GM19467 (cell line): ENCODE measurements around the gene DYNC1LI1.
A peak's percentile ranks its signal among the peaks of the same experiment; 100 is the strongest.

Experiments used
- ATAC-seq: cut with Tn5 transposase; IDR thresholded peaks from one replicate; pipeline ENCODE4 v1.9.1; 2021; ENCODE audit warnings: mild to moderate bottlenecking, moderate library complexity; ENCODE audit not compliant: unreplicated experiment

Gene DYNC1LI1

GRCh38 chr3:32570421-32571191 lies at the start of gene DYNC1LI1:
DYNC1LI1 (minus strand) TSS chr3:32570858; CDS start chr3:32570770, 88 bp downstream.
- ATAC-seq: peak; percentile 85

DNA sequence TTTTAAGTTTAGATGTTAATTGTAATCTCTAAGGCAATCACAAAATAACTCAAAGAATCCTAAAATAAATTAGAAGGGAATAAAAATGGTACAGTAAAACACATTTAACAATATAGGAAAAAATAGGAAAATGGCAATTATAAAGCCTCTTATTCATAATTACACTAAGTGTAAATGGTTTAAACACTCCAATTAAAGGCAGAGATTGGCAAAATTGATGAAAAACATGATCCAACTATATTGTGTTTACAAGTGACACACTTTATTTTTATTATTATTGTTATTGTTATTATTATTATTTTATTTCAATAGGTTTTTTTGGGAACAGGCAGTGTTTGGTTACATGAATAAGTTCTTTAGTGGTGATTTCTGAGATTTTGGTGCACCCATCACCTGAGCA lies 48.7 kb upstream of the DYNC1LI1 start:
- no peak for ATAC-seq

GRCh38 chr3:32616267-32616962 lies 45.8 kb upstream of the DYNC1LI1 start:
- no peak for ATAC-seq

- ATAC-seq: no peak
Measured at GRCh38 chr3:32614956-32615355, 44.3 kb upstream of the DYNC1LI1 start.

- ATAC-seq: no peak
Measured at GRCh38 chr3:32613183-32613582, 42.5 kb upstream of the DYNC1LI1 start.

- ATAC-seq: no peak
Measured at GRCh38 chr3:32612547-32612946, 41.9 kb upstream of the DYNC1LI1 start.

DNA sequence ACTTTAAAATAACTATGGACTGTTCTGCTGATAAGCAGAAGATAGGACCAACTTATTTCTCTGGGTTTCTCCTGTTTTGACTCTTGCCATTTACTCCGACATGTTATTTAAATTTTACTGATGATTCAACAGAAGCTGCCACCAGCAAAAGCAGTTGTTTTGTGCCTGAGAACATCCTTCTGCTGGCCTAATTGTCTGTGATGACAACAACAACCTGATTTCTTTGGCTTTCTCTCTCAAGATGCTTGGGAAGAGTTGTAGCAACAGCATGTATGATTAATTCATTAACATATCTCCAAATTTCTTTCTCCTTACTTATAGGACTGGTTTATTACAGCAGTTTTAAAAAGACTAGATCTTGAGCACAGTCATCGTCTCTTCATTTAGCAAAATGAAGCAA lies 36.9 kb upstream of the DYNC1LI1 start:
- ATAC-seq: no peak

DNA sequence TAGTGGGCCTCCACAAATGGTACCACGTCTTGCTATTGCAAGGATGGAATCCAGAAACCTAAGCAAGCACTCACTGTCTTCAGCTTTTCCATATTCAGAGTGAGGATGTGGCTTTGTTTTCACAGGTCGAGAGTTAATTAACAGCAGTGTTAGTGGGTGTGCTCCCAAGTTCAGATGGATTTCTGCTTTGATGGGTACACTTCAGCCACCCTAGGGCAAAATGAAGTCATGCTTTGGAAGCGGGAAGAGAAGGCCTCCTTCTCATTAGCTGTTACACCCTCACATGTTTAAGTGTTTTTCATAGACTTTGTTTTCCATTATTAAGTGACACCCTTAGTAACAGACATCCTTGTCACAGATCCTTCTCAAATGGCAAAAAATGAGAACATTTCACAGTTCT lies 36.3 kb upstream of the DYNC1LI1 start:
- no peak for ATAC-seq

DNA sequence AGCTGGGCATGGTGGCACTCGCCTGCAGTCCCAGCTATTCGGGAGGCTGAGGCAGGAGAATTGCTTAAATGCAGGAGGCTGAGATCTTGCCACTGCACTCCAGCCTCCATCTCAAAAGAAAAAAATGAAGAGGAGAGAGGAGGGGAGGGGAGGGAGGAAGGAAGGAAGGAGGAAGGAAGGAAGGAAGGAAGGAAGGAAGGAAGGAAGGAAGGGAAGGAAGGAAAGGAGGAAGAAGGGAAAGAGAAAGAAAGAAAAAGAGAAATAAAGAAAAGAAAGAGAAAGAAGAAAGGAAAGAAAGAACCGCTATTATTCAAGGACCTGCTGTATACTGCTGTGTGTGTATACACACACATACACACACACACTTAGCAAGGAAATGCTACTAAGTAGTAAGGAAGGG lies 35.6 kb upstream of the DYNC1LI1 start:
- ATAC-seq: no peak

DNA sequence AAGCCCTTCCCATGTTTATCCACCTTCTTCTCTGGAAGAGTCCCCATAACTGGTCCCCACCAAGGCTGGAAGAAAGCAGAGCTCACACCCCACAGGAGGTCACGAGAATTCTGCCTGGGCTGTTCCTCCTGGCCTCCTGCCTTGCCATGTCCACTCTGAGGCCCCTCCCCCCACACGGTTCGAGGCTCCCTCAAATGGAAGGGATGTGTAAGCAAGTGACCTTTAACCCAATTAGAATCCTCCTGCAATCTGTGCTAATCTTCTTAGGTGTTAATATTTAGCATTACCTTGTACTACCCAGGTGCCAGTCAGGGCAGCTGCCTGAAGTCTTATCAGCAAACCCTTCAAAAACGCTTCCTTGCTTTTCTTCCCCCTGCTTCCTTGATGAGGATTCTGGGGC lies 32.4 kb upstream of the DYNC1LI1 start:
- ATAC-seq: no peak

GRCh38 chr3:32602206-32602605 lies 31.5 kb upstream of the DYNC1LI1 start:
- ATAC-seq: no peak

DNA sequence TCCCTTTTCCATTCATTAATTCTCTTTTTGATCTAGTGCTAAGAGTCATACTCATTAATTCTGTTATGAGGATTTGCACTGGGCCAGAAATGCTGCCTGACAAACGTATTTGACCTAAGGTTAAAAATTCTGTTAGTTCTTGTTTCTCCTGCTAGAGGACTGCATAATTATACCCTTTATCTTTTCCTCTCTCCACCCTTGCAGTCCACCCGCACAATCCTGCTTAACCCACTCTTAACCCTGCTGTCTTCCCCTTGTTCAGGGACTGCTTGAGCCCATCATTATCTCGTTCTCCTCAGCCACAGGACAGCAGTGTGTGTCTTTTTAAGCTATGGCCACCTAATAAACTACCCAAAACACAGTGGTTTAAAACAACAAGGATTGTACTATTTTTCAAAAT lies 31.1 kb upstream of the DYNC1LI1 start:
- no peak for ATAC-seq

GRCh38 chr3:32597656-32598055 lies 27.0 kb upstream of the DYNC1LI1 start:
- ATAC-seq: no peak

- no peak for ATAC-seq
Measured at GRCh38 chr3:32596909-32597369, 26.3 kb upstream of the DYNC1LI1 start.

- no peak for ATAC-seq
Measured at GRCh38 chr3:32596282-32596908, 25.7 kb upstream of the DYNC1LI1 start.

- no peak for ATAC-seq
Measured at GRCh38 chr3:32595323-32595722, 24.7 kb upstream of the DYNC1LI1 start.

GRCh38 chr3:32593903-32594525 lies 23.4 kb upstream of the DYNC1LI1 start:
- no peak for ATAC-seq

DNA sequence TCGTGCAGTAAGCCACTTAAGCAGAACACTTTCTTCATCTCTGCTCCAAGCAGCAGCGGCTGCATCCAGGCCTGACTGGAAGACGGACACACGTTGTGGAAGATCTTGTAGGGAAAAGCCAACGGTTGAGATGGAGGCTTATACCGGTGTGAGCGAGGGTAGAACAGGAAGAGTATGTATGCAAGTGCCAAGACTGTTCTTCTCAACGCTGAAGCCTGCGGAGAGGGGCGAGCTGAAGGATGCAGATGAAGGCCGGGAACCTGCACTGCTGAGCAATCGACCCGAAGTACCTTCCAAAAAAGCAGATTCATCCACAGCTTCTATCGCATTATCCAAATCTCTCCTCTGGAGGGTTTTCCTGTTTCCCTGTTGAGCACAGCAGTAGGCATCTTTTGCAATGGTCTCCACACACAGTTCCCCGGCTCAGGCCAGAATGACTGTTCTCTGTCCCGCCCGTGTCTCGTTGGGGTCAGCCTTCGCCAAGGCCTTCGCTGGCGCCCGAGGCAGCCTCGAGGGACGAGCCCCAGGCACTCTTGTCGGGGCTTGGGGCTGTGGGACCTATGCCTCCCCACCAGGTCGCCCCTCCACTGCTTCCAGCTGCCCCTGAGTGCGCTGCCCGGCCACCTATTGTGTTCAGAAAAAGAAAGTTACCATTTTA lies 22.2 kb upstream of the DYNC1LI1 start:
- no peak for ATAC-seq

DNA sequence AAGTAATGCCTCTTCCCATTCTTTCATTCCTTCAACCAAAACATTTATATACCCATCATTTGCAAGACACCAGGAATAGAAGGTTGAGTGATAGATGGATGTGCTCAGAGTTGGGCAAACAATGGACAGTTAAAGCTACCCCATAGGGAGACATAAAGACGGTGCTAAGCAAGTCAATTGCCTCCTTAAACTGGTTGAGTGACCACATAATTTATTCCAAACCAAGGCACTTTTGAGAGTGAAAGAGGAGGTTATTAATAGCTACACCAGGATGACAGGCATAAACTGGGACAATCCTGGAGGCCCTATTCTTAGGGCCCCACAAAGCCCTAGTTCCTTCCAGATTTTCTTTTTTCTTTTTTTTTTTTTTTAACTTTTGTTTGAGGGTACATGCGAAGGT lies 21.4 kb upstream of the DYNC1LI1 start:
- no peak for ATAC-seq

- no peak for ATAC-seq
Measured at GRCh38 chr3:32591186-32591585, 20.5 kb upstream of the DYNC1LI1 start.

- ATAC-seq: no peak
Measured at GRCh38 chr3:32586356-32586755, 15.7 kb upstream of the DYNC1LI1 start.
